HepG2 (cell line): ENCODE results near the gene TRIM8. TPM values are rescaled to one million over a fixed set of nuclear protein-coding genes. Genes with fewer than 3 reads are reported as not detected.
A peak's percentile ranks its signal among the peaks of the same experiment; 100 is the strongest.

Experiments used
- GMEB1 ChIP-seq: sonication (generic); formaldehyde crosslinking; IDR thresholded peaks from 2 replicates; pipeline ENCODE4 v1.5.1; 2020; ENCODE audit warnings: missing genetic modification reagents, mild to moderate bottlenecking, borderline replicate concordance
- HOXA3 ChIP-seq: sonication (generic); formaldehyde crosslinking; IDR thresholded peaks from 2 replicates; pipeline ENCODE4 v1.5.0; 2020; ENCODE audit warnings: missing genetic modification reagents
- MBD4 ChIP-seq: IDR thresholded peaks from 2 replicates; pipeline ENCODE4 v1.6.1; 2012; ENCODE audit warnings: low read length, inconsistent platforms, borderline replicate concordance
- MNT ChIP-seq: fragments of 450-650 bp; IDR thresholded peaks from 2 replicates; pipeline ENCODE4 v1.6.1; 2016
- POGZ ChIP-seq: sonication (generic); formaldehyde crosslinking; IDR thresholded peaks from 2 replicates; pipeline ENCODE4 v1.4.0; 2020; ENCODE audit warnings: mild to moderate bottlenecking, missing genetic modification reagents
- SOX5 ChIP-seq: IDR thresholded peaks from 2 replicates; pipeline ENCODE4 v1.6.1; 2016; ENCODE audit warnings: borderline replicate concordance
- SSRP1 ChIP-seq: IDR thresholded peaks from 2 replicates; pipeline ENCODE4 v1.6.1; 2016; ENCODE audit warnings: control low read depth
- U2AF2 ChIP-seq: fragments of 200-400 bp; formaldehyde crosslinking; IDR thresholded peaks from 2 replicates; pipeline ENCODE4 v1.6.1; 2017; ENCODE audit warnings: low read depth, mild to moderate bottlenecking, low read length
- ZBTB7A ChIP-seq: sonication (generic); formaldehyde crosslinking; IDR thresholded peaks from 2 replicates; pipeline ENCODE4 v1.8.0; 2022; ENCODE audit warnings: mild to moderate bottlenecking, missing genetic modification reagents
- ZHX2 ChIP-seq, 2 experiments: sonication (generic) in 1 of 2; formaldehyde crosslinking in 1 of 2; IDR thresholded peaks; 2 replicates each; pipeline versions ENCODE4 v1.6.1 to v1.9.0; 2014 to 2022; ENCODE audit warnings: antibody characterized with exemption in 1 of 2, borderline replicate concordance in 1 of 2, inconsistent platforms in 1 of 2, low read depth in 1 of 2, missing genetic modification reagents in 1 of 2
- ZNF225 ChIP-seq: sonication (generic); formaldehyde crosslinking; IDR thresholded peaks from 2 replicates; pipeline ENCODE4 v1.4.0; 2020; ENCODE audit warnings: mild to moderate bottlenecking, missing genetic modification reagents
- ZNF253 ChIP-seq: sonication (generic); formaldehyde crosslinking; IDR thresholded peaks from 2 replicates; pipeline ENCODE4 v1.8.0; 2022; ENCODE audit warnings: mild to moderate bottlenecking, missing genetic modification reagents, borderline replicate concordance
- ZNF451 ChIP-seq: sonication (generic); formaldehyde crosslinking; IDR thresholded peaks from 2 replicates; pipeline ENCODE4 v1.5.0; 2020; ENCODE audit warnings: mild to moderate bottlenecking, missing genetic modification reagents
- ZNF550 ChIP-seq: sonication (generic); formaldehyde crosslinking; IDR thresholded peaks from 2 replicates; pipeline ENCODE4 v1.4.0; 2020; ENCODE audit warnings: mild to moderate bottlenecking, missing genetic modification reagents, borderline replicate concordance
- ZNF563 ChIP-seq: sonication (generic); formaldehyde crosslinking; IDR thresholded peaks from 2 replicates; pipeline ENCODE4 v1.8.0; 2022; ENCODE audit warnings: mild to moderate bottlenecking, moderate library complexity, missing genetic modification reagents
- ZNF737 ChIP-seq: sonication (generic); formaldehyde crosslinking; IDR thresholded peaks from 2 replicates; pipeline ENCODE4 v1.5.0; 2020; ENCODE audit warnings: missing genetic modification reagents, mild to moderate bottlenecking, borderline replicate concordance
- ZNF768 ChIP-seq: sonication (generic); formaldehyde crosslinking; IDR thresholded peaks from 2 replicates; pipeline ENCODE4 v1.4.0; 2020; ENCODE audit warnings: missing genetic modification reagents
- ZNF780A ChIP-seq: sonication (generic); formaldehyde crosslinking; IDR thresholded peaks from 2 replicates; pipeline ENCODE4 v1.8.0; 2022; ENCODE audit warnings: mild to moderate bottlenecking, missing genetic modification reagents, moderate library complexity
- polyA plus RNA-seq, 8 experiments: library from polyadenylated mRNA; depleted of rRNA in 3 of 8; stranded (reverse) in 7 of 8; unstranded in 1 of 8; fragments of >200 nt; fragmentation: Illumina TruSeq in 4 of 8; extraction: Trizol in 4 of 8; gene quantifications; 2 replicates each; pipeline versions ENCODE4 v1.2.1 to v1.2.3, GENCODE V29; 2011 to 2016; ENCODE audit warnings: low read depth in 4 of 8, missing spikeins in 1 of 8, mixed read lengths in 1 of 8; ENCODE audit not compliant: insufficient read depth in 1 of 8
- total RNA-seq, 5 experiments: library from RNA; depleted of rRNA; stranded (reverse); fragments of >200 nt; fragmentation: Illumina TruSeq; extraction: Trizol; gene quantifications; 2 replicates each; pipeline ENCODE4 v1.2.3, GENCODE V29; 2016; ENCODE audit warnings: low read depth in 1 of 5
- TF ChIP-seq, protein P1 (sequence below): sonication (generic); formaldehyde crosslinking; IDR thresholded peaks from 2 replicates; pipeline ENCODE4 v1.9.0; 2022; ENCODE audit warnings: low read depth, missing genetic modification reagents

The TRIM8 gene
- total and polyA plus RNA-seq, 2 of the 13 experiments (the other 11 are each of a cell fraction or from before 2014, with no cell fraction given) = 38.9 to 66.5 TPM

DNA sequence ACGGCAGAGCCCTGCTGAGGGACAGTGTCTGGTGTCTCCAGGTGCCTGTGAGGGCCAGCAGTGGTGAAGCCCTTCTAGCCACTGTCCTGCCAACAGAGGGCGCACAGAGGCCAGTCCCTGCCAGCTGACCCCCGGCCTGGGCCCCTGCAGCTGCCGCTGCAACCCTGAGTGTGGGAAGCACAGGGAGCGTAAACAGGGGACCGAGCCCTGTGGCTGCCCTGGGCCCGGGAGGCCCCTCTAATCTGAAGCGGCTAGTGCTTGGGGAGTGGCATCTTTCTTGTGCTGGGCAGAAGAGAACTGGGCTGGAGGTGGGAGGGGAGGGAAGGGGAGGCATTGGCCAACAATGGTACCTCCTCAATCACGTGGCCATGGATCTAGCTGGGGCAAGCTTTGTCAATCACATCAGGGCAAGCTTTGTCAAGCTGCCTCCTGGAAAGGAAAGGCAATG, 34.6 kb downstream of the TRIM8 start (continued):
- TF ChIP-seq ZHX2 (IDR thresholded peaks at IDR 0.05; ENCODE audit: low read depth) = no peak
- TF ChIP-seq ZHX2 (CRISPR knock-in tag; IDR thresholded peaks at IDR 0.05; ENCODE audit: borderline replicate concordance) = no peak
- peak; percentile 73; the same call in 1 of the 2 replicates for TF ChIP-seq ZNF225 (CRISPR knock-in tag)
- 0 out of 2 replicates have a peak, but pooled peaks have one; percentile 24 for TF ChIP-seq ZNF563 (CRISPR knock-in tag)
- TF ChIP-seq MNT = no peak
- TF ChIP-seq ZNF768 (CRISPR knock-in tag) = 0 out of 2 replicates have a peak, but pooled peaks have one; percentile 11
- TF ChIP-seq POGZ = peak; percentile 74
- peak; percentile 51; the same call in 1 of the 2 replicates for TF ChIP-seq HOXA3
- TF ChIP-seq ZNF737 (CRISPR knock-in tag) = no peak
- TF ChIP-seq SSRP1 (CRISPR knock-in tag) = no peak
- no peak for TF ChIP-seq GMEB1 (CRISPR knock-in tag)
- 0 out of 2 replicates have a peak, but pooled peaks have one; percentile 78 for TF ChIP-seq ZNF550 (CRISPR knock-in tag)
- no peak for TF ChIP-seq ZNF780A (CRISPR knock-in tag)
- no peak for TF ChIP-seq MBD4
- TF ChIP-seq U2AF2 = no peak
- TF ChIP-seq SOX5 = peak; percentile 16; the same call in 1 of the 2 replicates
- TF ChIP-seq ZNF253 (CRISPR knock-in tag) = 0 out of 2 replicates have a peak, but pooled peaks have one; percentile 22
- TF ChIP-seq ZNF451 (CRISPR knock-in tag) = 0 out of 2 replicates have a peak, but pooled peaks have one; percentile 51
- TF ChIP-seq ZBTB7A (CRISPR knock-in tag) = no peak
- TF ChIP-seq, protein P1, sequence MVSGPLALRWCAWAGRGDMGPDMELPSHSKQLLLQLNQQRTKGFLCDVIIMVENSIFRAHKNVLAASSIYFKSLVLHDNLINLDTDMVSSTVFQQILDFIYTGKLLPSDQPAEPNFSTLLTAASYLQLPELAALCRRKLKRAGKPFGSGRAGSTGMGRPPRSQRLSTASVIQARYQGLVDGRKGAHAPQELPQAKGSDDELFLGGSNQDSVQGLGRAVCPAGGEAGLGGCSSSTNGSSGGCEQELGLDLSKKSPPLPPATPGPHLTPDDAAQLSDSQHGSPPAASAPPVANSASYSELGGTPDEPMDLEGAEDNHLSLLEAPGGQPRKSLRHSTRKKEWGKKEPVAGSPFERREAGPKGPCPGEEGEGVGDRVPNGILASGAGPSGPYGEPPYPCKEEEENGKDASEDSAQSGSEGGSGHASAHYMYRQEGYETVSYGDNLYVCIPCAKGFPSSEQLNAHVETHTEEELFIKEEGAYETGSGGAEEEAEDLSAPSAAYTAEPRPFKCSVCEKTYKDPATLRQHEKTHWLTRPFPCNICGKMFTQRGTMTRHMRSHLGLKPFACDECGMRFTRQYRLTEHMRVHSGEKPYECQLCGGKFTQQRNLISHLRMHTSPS (CRISPR knock-in tag) = peak; percentile 48; the same call in 1 of the 2 replicates
